ENCODE measurements around the gene GJD2.

GJD2 gene

GRCh38 chr15:34726406-34727100 lies 28.2 kb downstream of the GJD2 start:
- no peak for DNase-seq (ENCODE audit: low read depth in 1 of 2, low spot score in 1 of 2)

- DNase-seq (ENCODE audit: low read depth in 1 of 2, low spot score in 1 of 2) = no peak
These were observed 29.2 kb downstream of the GJD2 start for GRCh38 chr15:34725556-34725955.

GRCh38 chr15:34724481-34724880 lies 30.3 kb downstream of the GJD2 start:
- DNase-seq (ENCODE audit: low read depth in 1 of 2, low spot score in 1 of 2) = no peak

- no peak for DNase-seq (ENCODE audit: low read depth in 1 of 2, low spot score in 1 of 2)
These were observed 32.4 kb downstream of the GJD2 start for GRCh38 chr15:34722439-34722836.

DNA sequence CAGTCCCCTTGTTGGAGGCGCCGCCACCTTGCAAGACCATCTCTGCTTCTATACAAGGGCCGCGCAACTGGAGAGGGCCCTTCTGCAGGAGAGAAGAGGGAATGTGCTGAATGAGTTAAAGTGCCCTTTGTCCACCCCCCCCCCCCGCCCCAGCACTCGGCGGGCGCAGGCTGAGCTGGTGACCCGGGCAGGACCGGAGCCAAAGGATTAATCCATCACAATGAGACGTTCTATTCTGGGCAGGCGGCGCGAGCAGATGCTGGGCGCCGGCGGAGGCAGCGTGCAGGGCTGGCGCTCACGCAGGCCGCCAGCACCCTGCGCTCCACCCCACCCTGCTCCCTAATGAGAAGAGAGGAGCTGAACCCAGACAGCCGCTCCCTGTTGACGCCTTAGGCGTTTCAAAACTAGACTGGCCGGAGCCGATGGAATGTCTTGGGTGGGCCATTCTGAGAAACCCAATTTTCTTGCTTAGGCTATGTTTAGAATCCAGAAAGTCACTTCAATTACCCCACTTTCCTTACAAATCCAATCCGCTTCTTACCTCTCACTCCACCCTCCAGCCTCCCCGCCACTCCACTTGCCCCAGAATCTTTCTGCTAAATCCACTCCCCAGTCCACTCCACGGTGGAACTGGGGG lies 32.9 kb downstream of the GJD2 start:
- DNase-seq (ENCODE audit: low read depth in 1 of 2, low spot score in 1 of 2) = no peak

- no peak for DNase-seq (ENCODE audit: low read depth in 1 of 2, low spot score in 1 of 2)
These were observed 33.5 kb downstream of the GJD2 start for GRCh38 chr15:34721157-34721801.

DNA sequence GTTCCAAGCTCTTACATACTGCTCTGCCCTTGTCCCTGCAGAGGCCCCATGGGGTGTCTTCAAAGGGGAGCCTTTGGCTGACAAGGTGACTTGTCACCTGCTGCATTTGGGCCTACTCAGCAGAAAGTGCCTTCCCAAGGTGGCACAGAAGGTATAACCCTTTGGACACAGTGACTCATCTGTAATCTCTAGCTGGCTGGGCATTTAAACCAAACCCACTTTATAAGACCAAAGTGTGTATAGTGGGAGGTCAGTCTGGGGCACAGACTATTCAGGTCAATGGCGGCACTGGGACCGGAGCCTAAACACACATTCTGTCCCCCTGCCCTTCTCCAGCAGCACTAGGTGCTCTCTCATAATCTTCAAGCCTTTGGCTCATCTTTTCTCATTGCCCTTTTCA lies 35.1 kb downstream of the GJD2 start:
- DNase-seq (ENCODE audit: low read depth in 1 of 2, low spot score in 1 of 2) = no peak

DNA sequence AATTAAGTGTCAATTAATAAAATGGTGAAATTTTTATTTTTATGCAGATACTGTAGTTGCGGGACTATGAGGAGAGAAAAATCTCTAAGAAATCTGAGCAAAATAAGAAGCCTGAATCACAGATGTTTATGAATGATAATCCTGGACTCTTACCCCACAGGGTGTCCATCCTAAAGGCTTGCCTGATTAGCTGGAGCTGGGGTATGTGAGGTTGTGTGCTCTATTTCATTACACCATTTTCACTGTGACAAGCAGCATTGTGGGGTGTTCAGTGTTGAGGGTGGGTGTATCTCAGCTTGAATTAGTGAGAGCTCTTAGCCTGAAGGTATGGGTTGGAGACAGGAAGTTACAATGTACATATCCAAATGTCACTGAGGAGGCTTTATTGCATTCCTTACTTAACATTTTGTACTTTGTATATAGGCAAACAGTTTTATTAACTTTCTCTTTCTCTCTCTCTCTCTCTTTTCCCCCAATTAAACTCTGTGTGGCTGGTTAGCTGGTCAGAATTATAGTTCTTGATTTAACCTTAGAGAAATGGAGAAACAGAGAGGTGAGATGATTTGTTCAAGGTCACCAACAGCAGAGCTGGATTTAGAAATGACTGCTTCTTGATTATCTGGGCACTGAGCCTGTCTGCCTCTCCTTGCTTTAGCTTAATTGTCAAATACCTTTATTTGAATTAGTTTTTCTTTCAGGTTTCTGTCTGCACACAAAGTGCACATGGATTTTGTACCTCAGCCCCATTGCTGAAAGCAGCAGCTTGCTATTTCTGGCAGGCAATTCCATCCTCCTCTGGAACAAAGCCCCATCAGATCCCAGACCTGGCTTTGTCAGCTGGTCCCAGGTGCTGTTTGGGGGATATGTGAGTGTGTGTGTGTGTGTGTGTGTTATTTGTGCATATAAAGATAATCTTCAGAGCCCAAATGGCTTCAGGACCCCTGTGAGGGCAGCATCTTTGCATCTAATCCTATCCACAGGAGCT lies 35.8 kb downstream of the GJD2 start:
- DNase-seq (ENCODE audit: low read depth in 1 of 2, low spot score in 1 of 2) = no peak

- DNase-seq (ENCODE audit: low read depth in 1 of 2, low spot score in 1 of 2) = no peak
These were observed 37.1 kb downstream of the GJD2 start for GRCh38 chr15:34717729-34718128.

GRCh38 chr15:34716111-34716510 lies 38.7 kb downstream of the GJD2 start:
- DNase-seq (ENCODE audit: low read depth in 1 of 2, low spot score in 1 of 2) = no peak

DNA sequence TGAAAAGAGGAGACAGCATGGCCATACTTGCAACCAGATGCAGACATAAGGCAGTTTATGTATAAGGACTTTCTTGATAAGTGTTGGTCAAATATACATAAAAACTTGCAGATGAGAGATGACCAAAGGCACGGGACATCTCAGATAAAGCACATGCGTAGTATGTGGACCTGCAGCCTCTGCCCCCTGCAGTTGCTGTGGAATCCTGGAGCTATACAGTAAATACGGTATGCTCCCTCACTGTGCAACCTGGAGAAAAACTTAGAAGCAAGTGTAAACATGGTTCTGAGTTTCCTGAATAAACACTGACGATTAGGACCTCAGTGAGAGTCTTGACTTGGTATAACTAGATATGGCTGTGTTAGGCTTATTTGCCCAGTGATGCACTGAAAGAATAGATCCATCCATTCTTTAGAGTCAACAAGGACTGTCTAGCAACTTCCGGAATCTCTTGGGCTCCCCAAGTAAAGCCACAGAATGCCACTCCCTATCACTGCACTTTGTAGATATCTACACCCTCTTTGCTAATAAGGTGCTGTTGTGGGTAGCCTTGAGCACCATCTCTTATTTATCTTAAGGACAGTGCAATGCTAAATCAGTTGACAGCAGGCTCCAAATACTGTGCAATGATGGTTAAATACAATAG lies 40.2 kb downstream of the GJD2 start:
- no peak for DNase-seq (ENCODE audit: low read depth in 1 of 2, low spot score in 1 of 2)

DNA sequence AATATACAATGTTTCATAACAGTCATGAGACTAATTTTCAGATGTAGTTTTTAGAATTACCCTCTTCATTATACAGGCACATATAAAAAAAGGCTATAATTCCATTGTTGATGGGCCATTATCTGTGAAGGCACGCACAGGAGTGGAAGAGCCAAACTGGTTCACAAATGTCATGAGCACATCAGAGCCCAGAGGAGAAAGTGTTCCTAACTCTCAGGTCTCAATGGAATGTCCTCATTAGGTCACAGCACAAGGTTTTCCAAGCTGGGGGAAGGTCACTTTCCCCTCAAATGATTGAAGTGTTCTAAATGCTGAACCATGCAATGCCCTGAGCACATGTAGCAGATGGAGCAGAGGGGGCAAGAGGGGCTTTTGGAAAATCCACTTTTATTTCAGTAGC lies 41.2 kb downstream of the GJD2 start:
- DNase-seq (ENCODE audit: low read depth in 1 of 2, low spot score in 1 of 2) = no peak

DNA sequence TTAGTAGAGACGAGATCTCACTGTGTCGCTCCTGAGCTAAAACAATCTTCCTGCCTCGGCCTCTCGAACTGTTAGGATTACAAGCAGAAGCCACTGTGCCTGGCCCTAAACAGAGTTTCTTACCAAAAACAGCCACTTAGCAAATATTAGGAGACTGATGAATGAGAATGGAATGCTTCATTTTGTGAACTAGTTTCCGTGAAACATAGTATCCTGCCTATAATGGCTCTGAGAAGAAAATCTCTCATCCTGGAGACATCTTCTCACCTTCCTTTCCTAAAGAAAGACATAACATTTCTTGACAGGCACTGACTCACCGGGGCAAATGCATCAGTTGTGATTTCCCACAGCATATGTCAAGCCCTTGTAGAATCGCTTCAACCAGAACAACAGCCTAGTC lies 44.9 kb downstream of the GJD2 start:
- DNase-seq (ENCODE audit: low read depth in 1 of 2, low spot score in 1 of 2) = no peak

- DNase-seq (ENCODE audit: low read depth in 1 of 2, low spot score in 1 of 2) = no peak
These were observed 46.4 kb downstream of the GJD2 start for GRCh38 chr15:34708422-34708821.

- no peak for DNase-seq (ENCODE audit: low read depth in 1 of 2, low spot score in 1 of 2)
These were observed 53.3 kb downstream of the GJD2 start for GRCh38 chr15:34701536-34701935.

All from activated T-helper 1 cell treated with anti-CD3 and anti-CD28 coated beads, Interleukin-2, amount 50 U/mL, for 16 hours (primary cell).